ENCODE results near the gene SGSM2. TPM values are rescaled to one million over a fixed set of nuclear protein-coding genes. Genes with fewer than 3 reads are reported as not detected.
A peak's percentile ranks its signal among the peaks of the same experiment; 100 is the strongest.

The SGSM2 gene
- total and polyA plus RNA-seq, 2 of the 13 experiments (the other 11 are each of a cell fraction or from before 2014, with no cell fraction given), result 30.4 to 51.3 TPM

DNA sequence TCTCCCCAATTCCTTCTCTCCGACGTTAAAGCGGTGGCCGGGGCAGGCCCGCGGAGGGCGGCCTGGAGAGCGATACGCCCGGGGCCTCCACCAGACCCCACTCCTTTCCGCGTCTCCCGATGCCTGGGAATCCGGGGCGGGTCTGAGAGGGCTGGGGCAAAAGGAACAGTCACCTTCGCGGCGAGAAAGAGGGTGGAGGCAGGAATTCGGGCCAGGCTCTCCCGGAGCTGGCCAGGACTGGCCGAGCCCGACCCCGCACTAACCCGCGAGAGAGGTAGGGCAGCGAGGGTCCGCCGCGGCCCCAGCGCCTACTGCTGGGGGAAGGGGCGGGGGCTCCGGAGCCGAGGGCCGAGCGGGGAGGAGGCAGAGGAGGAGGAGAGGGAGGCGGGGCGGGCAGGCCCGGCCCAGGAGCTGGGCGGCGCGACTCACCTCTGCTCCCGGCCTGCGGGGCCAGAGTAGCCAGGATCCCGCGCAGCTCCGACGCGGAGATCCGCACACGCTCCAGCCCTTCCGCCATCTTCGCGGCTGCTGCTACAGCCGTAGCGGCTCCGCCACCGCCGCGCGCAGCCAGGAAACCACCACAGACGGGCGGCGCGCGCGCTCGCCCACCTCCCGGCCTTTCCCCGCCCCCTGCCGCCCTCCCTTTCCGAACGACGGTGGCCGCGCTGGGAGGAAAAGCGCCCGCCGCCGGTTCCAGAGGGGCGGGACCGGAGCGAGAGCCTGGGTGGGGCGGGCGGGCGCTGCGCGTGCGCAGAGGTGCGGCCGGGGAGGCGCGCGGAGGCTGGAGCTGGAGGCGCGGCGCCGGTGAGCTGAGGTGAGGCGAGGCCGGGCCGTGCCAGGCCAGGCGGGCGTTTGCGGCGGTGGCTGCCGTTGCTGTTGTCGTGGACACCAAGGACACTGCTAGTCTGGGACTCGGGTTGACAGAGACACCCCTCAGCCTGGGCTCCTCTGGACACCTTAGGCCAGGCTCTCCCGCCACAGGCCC, 33.8 kb upstream of the SGSM2 start, which contains the start of the genes SMG6 and SRR (continued):
- TF ChIP-seq ZNF512 (CRISPR knock-in tag; IDR thresholded peaks at IDR 0.05), result no peak
- no peak for TF ChIP-seq MATR3 (CRISPR knock-in tag; IDR thresholded peaks at IDR 0.05)
- TF ChIP-seq SPEN (CRISPR knock-in tag; IDR thresholded peaks at IDR 0.05; ENCODE audit: low read depth), result peak; percentile 69; the same call in 1 of the 2 replicates
- TF ChIP-seq WIZ (CRISPR knock-in tag; IDR thresholded peaks at IDR 0.05), result no peak
- TF ChIP-seq ZNF430 (CRISPR knock-in tag; IDR thresholded peaks at IDR 0.05), result 0 out of 2 replicates have a peak, but pooled peaks have one; percentile 5
- TF ChIP-seq ZNF839 (CRISPR knock-in tag; IDR thresholded peaks at IDR 0.05; ENCODE audit: borderline replicate concordance), result 0 out of 2 replicates have a peak, but pooled peaks have one; percentile 27
- TF ChIP-seq, protein P1, sequence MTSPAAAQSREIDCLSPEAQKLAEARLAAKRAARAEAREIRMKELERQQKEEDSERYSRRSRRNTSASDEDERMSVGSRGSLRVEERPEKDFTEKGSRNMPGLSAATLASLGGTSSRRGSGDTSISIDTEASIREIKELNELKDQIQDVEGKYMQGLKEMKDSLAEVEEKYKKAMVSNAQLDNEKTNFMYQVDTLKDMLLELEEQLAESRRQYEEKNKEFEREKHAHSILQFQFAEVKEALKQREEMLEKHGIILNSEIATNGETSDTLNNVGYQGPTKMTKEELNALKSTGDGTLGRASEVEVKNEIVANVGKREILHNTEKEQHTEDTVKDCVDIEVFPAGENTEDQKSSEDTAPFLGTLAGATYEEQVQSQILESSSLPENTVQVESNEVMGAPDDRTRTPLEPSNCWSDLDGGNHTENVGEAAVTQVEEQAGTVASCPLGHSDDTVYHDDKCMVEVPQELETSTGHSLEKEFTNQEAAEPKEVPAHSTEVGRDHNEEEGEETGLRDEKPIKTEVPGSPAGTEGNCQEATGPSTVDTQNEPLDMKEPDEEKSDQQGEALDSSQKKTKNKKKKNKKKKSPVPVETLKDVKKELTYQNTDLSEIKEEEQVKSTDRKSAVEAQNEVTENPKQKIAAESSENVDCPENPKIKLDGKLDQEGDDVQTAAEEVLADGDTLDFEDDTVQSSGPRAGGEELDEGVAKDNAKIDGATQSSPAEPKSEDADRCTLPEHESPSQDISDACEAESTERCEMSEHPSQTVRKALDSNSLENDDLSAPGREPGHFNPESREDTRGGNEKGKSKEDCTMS (CRISPR knock-in tag; conservative IDR thresholded peaks at IDR 0.05), result no peak
- TF ChIP-seq, protein P2, sequence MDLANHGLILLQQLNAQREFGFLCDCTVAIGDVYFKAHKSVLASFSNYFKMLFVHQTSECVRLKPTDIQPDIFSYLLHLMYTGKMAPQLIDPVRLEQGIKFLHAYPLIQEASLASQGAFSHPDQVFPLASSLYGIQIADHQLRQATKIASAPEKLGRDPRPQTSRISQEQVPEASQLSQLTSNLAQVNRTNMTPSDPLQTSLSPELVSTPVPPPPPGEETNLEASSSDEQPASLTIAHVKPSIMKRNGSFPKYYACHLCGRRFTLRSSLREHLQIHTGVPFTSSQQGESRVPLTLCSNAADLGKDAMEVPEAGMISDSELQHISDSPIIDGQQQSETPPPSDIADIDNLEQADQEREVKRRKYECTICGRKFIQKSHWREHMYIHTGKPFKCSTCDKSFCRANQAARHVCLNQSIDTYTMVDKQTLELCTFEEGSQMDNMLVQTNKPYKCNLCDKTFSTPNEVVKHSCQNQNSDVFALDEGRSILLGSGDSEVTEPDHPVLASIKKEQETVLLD (CRISPR knock-in tag; IDR thresholded peaks at IDR 0.05; ENCODE audit: low read depth), result 0 out of 2 replicates have a peak, but pooled peaks have one; percentile 56
- peak; percentile 44; the same call in 1 of the 2 replicates for TF ChIP-seq TGIF2 (CRISPR knock-in tag; IDR thresholded peaks at IDR 0.05)
- TF ChIP-seq ZNF607 (CRISPR knock-in tag; IDR thresholded peaks at IDR 0.05; ENCODE audit: borderline replicate concordance), result peak; percentile 19; the same call in 1 of the 2 replicates
- TF ChIP-seq ISX (CRISPR knock-in tag; conservative IDR thresholded peaks at IDR 0.05), result no peak
- TF ChIP-seq SMARCE1 (IDR thresholded peaks at IDR 0.05; ENCODE audit: borderline replicate concordance), result no peak
- TF ChIP-seq ARHGAP35 (CRISPR knock-in tag; IDR thresholded peaks at IDR 0.05; ENCODE audit: borderline replicate concordance), result 0 out of 2 replicates have a peak, but pooled peaks have one; percentile 29
- TF ChIP-seq TEF (CRISPR knock-in tag; IDR thresholded peaks at IDR 0.05), result no peak
- peak; percentile 8; the same call in 1 of the 2 replicates for TF ChIP-seq FOXA3 (CRISPR knock-in tag; IDR thresholded peaks at IDR 0.05)
- TF ChIP-seq MED13 (CRISPR knock-in tag; IDR thresholded peaks at IDR 0.05), result no peak
- TF ChIP-seq FOXO1 (CRISPR knock-in tag; IDR thresholded peaks at IDR 0.05), result peak; percentile 9; the same call in 1 of the 2 replicates
- no peak for TF ChIP-seq SNAPC5 (CRISPR knock-in tag; IDR thresholded peaks at IDR 0.05; ENCODE audit: borderline replicate concordance)
- no peak; the same call in none of the 2 replicates for TF ChIP-seq ZNF263 (CRISPR knock-in tag; IDR thresholded peaks at IDR 0.05)
- TF ChIP-seq ZSCAN25 (CRISPR knock-in tag; IDR thresholded peaks at IDR 0.05), result peak; percentile 92

Data from HepG2 (cell line).